WTC11 (cell line): ENCODE data around the gene ALG14. TPM values are rescaled to one million over a fixed set of nuclear protein-coding genes. Genes with fewer than 3 reads are reported as not detected.

ENCODE experiments used
- ATAC-seq: fragments of 200-7000 bp; cut with Tn5 transposase; 2 replicates; pipeline ENCODE4 v1.10.0; 2021; ENCODE audit warnings: mild to moderate bottlenecking, moderate library complexity
- CTCF ChIA-PET: fragments of 300-600 bp; sonication (Branson Sonifier 250); formaldehyde crosslinking; loops from one replicate; lab custom pipeline; 2021; ENCODE audit warnings: antibody characterized with exemption; lab: Charles Lee
- POLR2A ChIA-PET: fragments of 350-600 bp; sonication (Branson Sonifier 250); formaldehyde crosslinking; loops from one replicate; lab custom pipeline; 2021; ENCODE audit warnings: antibody characterized with exemption; lab: Charles Lee
- DNase-seq: peaks from one replicate; pipeline ENCODE4 v3.0.0; 2021; ENCODE audit warnings: low spot score
- H3K27ac Mint-ChIP-seq: 2 replicates; pipeline ENCODE4 v1.8.0; 2021; ENCODE audit warnings: mixed read lengths
- H3K27me3 Mint-ChIP-seq: 2 replicates; pipeline ENCODE4 v1.8.0; 2021; ENCODE audit warnings: low read depth, mild to moderate bottlenecking, moderate library complexity, mixed read lengths
- H3K36me3 Mint-ChIP-seq: 2 replicates; pipeline ENCODE4 v1.8.0; 2021; ENCODE audit warnings: mixed read lengths
- H3K4me1 Mint-ChIP-seq: 2 replicates; pipeline ENCODE4 v1.8.0; 2022; ENCODE audit warnings: mixed read lengths
- H3K4me3 Mint-ChIP-seq: 2 replicates; pipeline ENCODE4 v1.8.0; 2021; ENCODE audit warnings: mild to moderate bottlenecking, moderate library complexity, mixed read lengths
- H3K9me3 Mint-ChIP-seq: 2 replicates; pipeline ENCODE4 v1.8.0; 2021; ENCODE audit warnings: mixed read lengths
- AFF4 ChIP-seq: sonication (generic); formaldehyde crosslinking; IDR thresholded peaks from 2 replicates; pipeline ENCODE4 v1.8.1; 2023; ENCODE audit warnings: mild to moderate bottlenecking, missing genetic modification reagents, borderline replicate concordance
- ATF6 ChIP-seq: sonication (generic); formaldehyde crosslinking; IDR thresholded peaks from 2 replicates; pipeline ENCODE4 v1.8.1; 2023; ENCODE audit warnings: mild to moderate bottlenecking, missing genetic modification reagents
- ESRRA ChIP-seq: sonication (generic); formaldehyde crosslinking; IDR thresholded peaks from 2 replicates; pipeline ENCODE4 v1.8.1; 2022; ENCODE audit warnings: mild to moderate bottlenecking, missing genetic modification reagents, borderline replicate concordance
- FOXJ3 ChIP-seq: sonication (generic); formaldehyde crosslinking; IDR thresholded peaks from 2 replicates; pipeline ENCODE4 v1.9.0; 2021; ENCODE audit warnings: missing genetic modification reagents, mild to moderate bottlenecking, borderline replicate concordance
- FOXP4 ChIP-seq: sonication (generic); formaldehyde crosslinking; IDR thresholded peaks from 2 replicates; pipeline ENCODE4 v1.8.0; 2022; ENCODE audit warnings: mild to moderate bottlenecking, missing genetic modification reagents
- NR1H2 ChIP-seq: sonication (generic); formaldehyde crosslinking; IDR thresholded peaks from 2 replicates; pipeline ENCODE4 v1.9.0; 2021; ENCODE audit warnings: mild to moderate bottlenecking, moderate library complexity, missing genetic modification reagents
- NR3C1 ChIP-seq: sonication (generic); formaldehyde crosslinking; conservative IDR thresholded peaks from 2 replicates; pipeline ENCODE4 v1.8.1; 2023; ENCODE audit warnings: low read depth, mild to moderate bottlenecking, missing genetic modification reagents
- OVOL2 ChIP-seq: fragments of 250-450 bp; sonication (Bioruptor Pico); IDR thresholded peaks from 2 replicates; pipeline ENCODE4 v1.9.0; 2021; ENCODE audit warnings: mild to moderate bottlenecking, borderline replicate concordance
- PREB ChIP-seq: sonication (generic); formaldehyde crosslinking; IDR thresholded peaks from 2 replicates; pipeline ENCODE4 v1.8.1; 2022; ENCODE audit warnings: mild to moderate bottlenecking, missing genetic modification reagents, moderate library complexity, borderline replicate concordance
- RORB ChIP-seq: fragments of 250-450 bp; sonication (Bioruptor Pico); IDR thresholded peaks from 2 replicates; pipeline ENCODE4 v1.9.0; 2021; ENCODE audit warnings: mild to moderate bottlenecking
- TP53 ChIP-seq: sonication (generic); formaldehyde crosslinking; IDR thresholded peaks from 2 replicates; pipeline ENCODE4 v1.8.1; 2023; ENCODE audit warnings: mild to moderate bottlenecking, missing genetic modification reagents
- ZNF138 ChIP-seq: sonication (generic); formaldehyde crosslinking; conservative IDR thresholded peaks from 2 replicates; pipeline ENCODE4 v1.8.1; 2022; ENCODE audit warnings: mild to moderate bottlenecking, moderate library complexity, missing genetic modification reagents
- ZNF232 ChIP-seq: sonication (generic); formaldehyde crosslinking; IDR thresholded peaks from 2 replicates; pipeline ENCODE4 v1.8.0; 2022; ENCODE audit warnings: mild to moderate bottlenecking, missing genetic modification reagents
- ZNF317 ChIP-seq: sonication (generic); formaldehyde crosslinking; IDR thresholded peaks from 2 replicates; pipeline ENCODE4 v1.8.1; 2023; ENCODE audit warnings: low read depth, mild to moderate bottlenecking, moderate library complexity, missing genetic modification reagents, borderline replicate concordance
- total RNA-seq: library from RNA; stranded (reverse); gene quantifications from 3 replicates; pipeline ENCODE4 v1.2.3, GENCODE V29; 2021
- TF ChIP-seq, protein P1 (sequence below): fragments of 250-450 bp; sonication (Bioruptor Pico); conservative IDR thresholded peaks from 2 replicates; pipeline ENCODE4 v1.9.0; 2021; ENCODE audit warnings: mild to moderate bottlenecking
- TF ChIP-seq, protein P2 (sequence below): sonication (generic); formaldehyde crosslinking; IDR thresholded peaks from 2 replicates; pipeline ENCODE4 v1.8.0; 2022; ENCODE audit warnings: mild to moderate bottlenecking, missing genetic modification reagents
- TF ChIP-seq, protein P3 (sequence below): sonication (generic); formaldehyde crosslinking; IDR thresholded peaks from 2 replicates; pipeline ENCODE4 v1.8.0; 2022; ENCODE audit warnings: mild to moderate bottlenecking, missing genetic modification reagents

The ALG14 gene
- total RNA-seq, 1 experiment from 2014 or later = 2.3 TPM

DNA sequence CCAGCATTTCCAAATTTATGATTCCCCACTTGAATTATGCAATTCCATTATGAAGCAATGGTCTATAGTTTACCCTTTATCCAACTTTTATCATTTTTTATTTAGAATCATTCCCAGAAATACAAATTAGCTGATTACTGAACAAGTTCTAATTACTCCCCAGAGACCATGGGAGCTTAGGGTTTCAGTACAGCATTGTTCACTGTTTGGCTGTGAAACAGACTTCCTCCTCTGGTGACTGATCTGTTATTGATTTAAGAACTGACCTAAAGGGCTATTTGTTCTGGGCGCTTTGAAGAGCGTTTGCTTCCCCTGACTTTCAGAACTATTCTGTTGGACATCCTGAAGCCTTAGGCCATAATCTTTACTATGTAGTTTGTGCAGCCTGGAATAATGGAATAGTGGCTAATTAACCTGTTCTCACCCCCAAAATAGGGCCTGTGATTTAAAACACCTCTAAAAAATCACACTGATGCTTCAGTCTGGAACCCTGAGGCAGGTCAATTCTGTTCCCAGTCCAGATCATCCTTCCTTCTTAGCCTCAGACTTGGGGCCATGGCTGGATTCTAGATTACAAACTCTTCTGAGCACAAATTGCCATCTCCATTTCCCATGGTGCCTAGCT lies 58.7 kb downstream of the ALG14 start:
- H3K27ac Mint-ChIP-seq = no peak overlapping the region
- H3K9me3 Mint-ChIP-seq = peaks cover 3% of the 10 kb centered on the region; the same call in 1 of the 2 replicates
- H3K4me1 Mint-ChIP-seq = peaks cover 2% of the 10 kb centered on the region; the same call in 1 of the 2 replicates
- H3K36me3 Mint-ChIP-seq = no peaks in the 10 kb centered on the region
- no peak overlapping the region for H3K4me3 Mint-ChIP-seq
- no peak for DNase-seq
- no peak for ATAC-seq
- POLR2A ChIA-PET = no interaction called here
- H3K27me3 Mint-ChIP-seq = no peaks in the 10 kb centered on the region
- CTCF ChIA-PET = interaction anchor here (1.9 to 2.9 kb wide), 2 partner anchors 29 to 160 kb away, joined by 6 to 15 read pairs; no protein-coding TSS in a partner anchor
- TF ChIP-seq RORB (CRISPR knock-in tag) = no peak
- TF ChIP-seq, protein P1, sequence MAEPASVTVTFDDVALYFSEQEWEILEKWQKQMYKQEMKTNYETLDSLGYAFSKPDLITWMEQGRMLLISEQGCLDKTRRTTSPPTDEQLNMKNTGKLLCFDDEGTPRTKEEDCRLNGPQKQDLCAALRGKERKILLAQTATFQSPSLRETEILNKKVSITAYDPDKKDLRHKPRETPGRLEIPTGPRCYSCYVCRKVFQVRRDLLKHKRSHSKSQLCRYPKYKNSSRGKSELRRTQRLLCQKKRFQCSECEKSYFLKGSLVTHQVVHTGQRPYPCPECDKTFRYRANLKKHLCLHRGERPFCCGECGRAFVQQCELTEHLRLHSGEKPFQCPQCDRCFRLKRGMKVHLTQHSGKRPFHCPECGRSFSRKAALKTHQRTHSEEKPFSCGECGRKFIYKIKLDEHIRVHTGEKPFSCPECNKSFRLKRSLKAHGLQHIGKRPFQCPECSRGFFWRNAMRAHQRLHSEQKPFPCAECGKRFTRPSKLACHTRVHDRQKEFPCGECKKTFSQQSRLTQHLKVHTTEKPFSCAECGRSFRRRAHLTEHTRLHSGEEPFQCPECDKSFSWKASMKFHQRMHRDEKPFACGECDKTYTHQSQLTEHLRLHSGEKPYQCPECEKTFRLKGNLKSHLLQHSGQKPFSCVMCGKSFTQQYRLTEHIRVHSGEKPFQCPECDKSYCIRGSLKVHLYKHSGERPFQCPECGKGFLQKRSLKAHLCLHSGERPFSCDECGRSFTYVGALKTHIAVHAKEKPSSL (CRISPR knock-in tag) = no peak
- TF ChIP-seq, protein P2, sequence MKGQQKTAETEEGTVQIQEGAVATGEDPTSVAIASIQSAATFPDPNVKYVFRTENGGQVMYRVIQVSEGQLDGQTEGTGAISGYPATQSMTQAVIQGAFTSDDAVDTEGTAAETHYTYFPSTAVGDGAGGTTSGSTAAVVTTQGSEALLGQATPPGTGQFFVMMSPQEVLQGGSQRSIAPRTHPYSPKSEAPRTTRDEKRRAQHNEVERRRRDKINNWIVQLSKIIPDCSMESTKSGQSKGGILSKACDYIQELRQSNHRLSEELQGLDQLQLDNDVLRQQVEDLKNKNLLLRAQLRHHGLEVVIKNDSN = no peak
- no peak for TF ChIP-seq ZNF138 (CRISPR knock-in tag)
- no peak for TF ChIP-seq TP53
- no peak for TF ChIP-seq AFF4 (CRISPR knock-in tag)
- no peak for TF ChIP-seq ZNF232 (CRISPR knock-in tag)
- no peak for TF ChIP-seq ZNF317
- TF ChIP-seq OVOL2 (CRISPR knock-in tag) = no peak

DNA sequence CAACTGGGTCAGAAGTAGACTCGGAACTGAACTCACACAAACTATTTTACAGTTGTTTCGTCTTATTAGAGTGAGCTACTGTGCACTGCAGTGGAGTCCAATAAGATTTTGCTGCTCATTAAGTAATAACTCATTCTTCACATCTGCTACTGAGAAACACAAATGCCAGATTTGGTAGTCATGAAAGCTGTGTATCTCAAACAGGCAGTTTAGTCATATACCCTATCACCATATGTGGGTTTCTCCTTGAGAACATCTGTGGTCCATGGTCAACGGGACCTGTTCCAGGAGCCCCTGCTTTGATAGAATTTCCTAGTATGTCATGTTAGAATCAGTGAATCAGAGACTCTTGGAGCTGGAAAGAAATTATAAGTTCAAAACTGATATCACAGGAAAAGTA lies 60.4 kb downstream of the ALG14 start:
- Mint-ChIP-seq H3K4me3 (no peak overlapping the region), H3K9me3 (peaks cover 3% of the 10 kb centered on the region; the same call in 1 of the 2 replicates), H3K4me1 (no peaks in the 10 kb centered on the region; the same call in 1 of the 2 replicates), H3K27ac (no peak overlapping the region), H3K36me3 (no peaks in the 10 kb centered on the region), H3K27me3 (no peaks in the 10 kb centered on the region)
- TF ChIP-seq FOXP4 (no peak), NR1H2 (CRISPR knock-in tag) (no peak), NR3C1 (CRISPR knock-in tag) (no peak), ESRRA (CRISPR knock-in tag) (no peak), FOXJ3 (CRISPR knock-in tag) (no peak), ATF6 (CRISPR knock-in tag) (no peak), PREB (CRISPR knock-in tag) (no peak)
- TF ChIP-seq, protein P3, sequence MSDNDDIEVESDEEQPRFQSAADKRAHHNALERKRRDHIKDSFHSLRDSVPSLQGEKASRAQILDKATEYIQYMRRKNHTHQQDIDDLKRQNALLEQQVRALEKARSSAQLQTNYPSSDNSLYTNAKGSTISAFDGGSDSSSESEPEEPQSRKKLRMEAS (CRISPR knock-in tag) = no peak
- DNase-seq = no peak
- POLR2A ChIA-PET = no interaction called here
- CTCF ChIA-PET = interaction anchor here (2.9 kb wide), 1 partner anchor 31 kb away, joined by 15 read pairs; no protein-coding TSS in a partner anchor
- no peak for ATAC-seq
